HepG2 (cell line): Measurements from ENCODE around the gene BICDL1. TPM values are rescaled to one million over a fixed set of nuclear protein-coding genes. Genes with fewer than 3 reads are reported as not detected.

Experiments used
- NFE2 ChIP-seq: sonication (generic); formaldehyde crosslinking; IDR thresholded peaks from 2 replicates; pipeline ENCODE4 v1.4.0; 2020; ENCODE audit warnings: missing genetic modification reagents
- RXRB ChIP-seq: IDR thresholded peaks from 2 replicates; pipeline ENCODE4 v1.6.1; 2016; ENCODE audit warnings: borderline replicate concordance, missing genetic modification reagents, missing compliant biosample characterization
- SETDB1 ChIP-seq: sonication (generic); formaldehyde crosslinking; IDR thresholded peaks from 2 replicates; pipeline ENCODE4 v1.5.1; 2020; ENCODE audit warnings: missing genetic modification reagents, mild to moderate bottlenecking, borderline replicate concordance
- SRSF9 ChIP-seq: fragments of 200-400 bp; formaldehyde crosslinking; IDR thresholded peaks from 2 replicates; pipeline ENCODE4 v1.6.1; 2018; ENCODE audit warnings: borderline replicate concordance, mild to moderate bottlenecking, low read depth, low read length; ENCODE audit not compliant: insufficient read depth, poor library complexity, severe bottlenecking
- WIZ ChIP-seq: sonication (generic); formaldehyde crosslinking; IDR thresholded peaks from 2 replicates; pipeline ENCODE4 v1.5.1; 2020; ENCODE audit warnings: mild to moderate bottlenecking, missing genetic modification reagents
- ZFX ChIP-seq: sonication (generic); formaldehyde crosslinking; IDR thresholded peaks from 2 replicates; pipeline ENCODE4 v1.4.0; 2020; ENCODE audit warnings: mild to moderate bottlenecking, low read depth, missing genetic modification reagents, moderate library complexity
- ZNF543 ChIP-seq: sonication (generic); formaldehyde crosslinking; IDR thresholded peaks from 2 replicates; pipeline ENCODE4 v1.4.0; 2020; ENCODE audit warnings: mild to moderate bottlenecking, missing genetic modification reagents
- ZNF639 ChIP-seq: conservative IDR thresholded peaks from 2 replicates; pipeline ENCODE4 v1.6.1; 2018; ENCODE audit warnings: missing genetic modification reagents
- ZNF691 ChIP-seq: sonication (generic); formaldehyde crosslinking; IDR thresholded peaks from 2 replicates; pipeline ENCODE4 v1.4.0; 2020; ENCODE audit warnings: missing genetic modification reagents, low read depth, mild to moderate bottlenecking, borderline replicate concordance
- ZNF709 ChIP-seq: sonication (generic); formaldehyde crosslinking; IDR thresholded peaks from 2 replicates; pipeline ENCODE4 v1.5.0; 2020; ENCODE audit warnings: mild to moderate bottlenecking, missing genetic modification reagents
- ZNF878 ChIP-seq: sonication (generic); formaldehyde crosslinking; IDR thresholded peaks from 2 replicates; pipeline ENCODE4 v1.8.1; 2023; ENCODE audit warnings: mild to moderate bottlenecking, missing genetic modification reagents, moderate library complexity
- polyA plus RNA-seq, 8 experiments: library from polyadenylated mRNA; depleted of rRNA in 3 of 8; stranded (reverse) in 7 of 8; unstranded in 1 of 8; fragments of >200 nt; fragmentation: Illumina TruSeq in 4 of 8; extraction: Trizol in 4 of 8; gene quantifications; 2 replicates each; pipeline versions ENCODE4 v1.2.1 to v1.2.3, GENCODE V29; 2011 to 2016; ENCODE audit warnings: low read depth in 4 of 8, missing spikeins in 1 of 8, mixed read lengths in 1 of 8; ENCODE audit not compliant: insufficient read depth in 1 of 8
- total RNA-seq, 5 experiments: library from RNA; depleted of rRNA; stranded (reverse); fragments of >200 nt; fragmentation: Illumina TruSeq; extraction: Trizol; gene quantifications; 2 replicates each; pipeline ENCODE4 v1.2.3, GENCODE V29; 2016; ENCODE audit warnings: low read depth in 1 of 5
- TF ChIP-seq, protein P1 (sequence below): sonication (generic); formaldehyde crosslinking; IDR thresholded peaks from 2 replicates; pipeline ENCODE4 v1.5.1; 2020; ENCODE audit warnings: mild to moderate bottlenecking, missing genetic modification reagents, borderline replicate concordance
- TF ChIP-seq, protein P2 (sequence below): sonication (generic); formaldehyde crosslinking; IDR thresholded peaks from 2 replicates; pipeline ENCODE4 v1.4.0; 2020; ENCODE audit warnings: missing genetic modification reagents
- TF ChIP-seq, protein P3 (sequence below): sonication (generic); formaldehyde crosslinking; IDR thresholded peaks from 2 replicates; pipeline ENCODE4 v1.8.1; 2023; ENCODE audit warnings: mild to moderate bottlenecking, missing genetic modification reagents

The BICDL1 gene
- total and polyA plus RNA-seq, 2 of the 13 experiments (the other 11 are each of a cell fraction or from before 2014, with no cell fraction given): 3.6 to 9.7 TPM

- TF ChIP-seq ZNF639 (CRISPR knock-in tag): peak; percentile 73
- no peak for TF ChIP-seq SRSF9
- TF ChIP-seq RXRB (CRISPR knock-in tag): peak; percentile 58; the same call in 1 of the 2 replicates
- TF ChIP-seq, protein P1, sequence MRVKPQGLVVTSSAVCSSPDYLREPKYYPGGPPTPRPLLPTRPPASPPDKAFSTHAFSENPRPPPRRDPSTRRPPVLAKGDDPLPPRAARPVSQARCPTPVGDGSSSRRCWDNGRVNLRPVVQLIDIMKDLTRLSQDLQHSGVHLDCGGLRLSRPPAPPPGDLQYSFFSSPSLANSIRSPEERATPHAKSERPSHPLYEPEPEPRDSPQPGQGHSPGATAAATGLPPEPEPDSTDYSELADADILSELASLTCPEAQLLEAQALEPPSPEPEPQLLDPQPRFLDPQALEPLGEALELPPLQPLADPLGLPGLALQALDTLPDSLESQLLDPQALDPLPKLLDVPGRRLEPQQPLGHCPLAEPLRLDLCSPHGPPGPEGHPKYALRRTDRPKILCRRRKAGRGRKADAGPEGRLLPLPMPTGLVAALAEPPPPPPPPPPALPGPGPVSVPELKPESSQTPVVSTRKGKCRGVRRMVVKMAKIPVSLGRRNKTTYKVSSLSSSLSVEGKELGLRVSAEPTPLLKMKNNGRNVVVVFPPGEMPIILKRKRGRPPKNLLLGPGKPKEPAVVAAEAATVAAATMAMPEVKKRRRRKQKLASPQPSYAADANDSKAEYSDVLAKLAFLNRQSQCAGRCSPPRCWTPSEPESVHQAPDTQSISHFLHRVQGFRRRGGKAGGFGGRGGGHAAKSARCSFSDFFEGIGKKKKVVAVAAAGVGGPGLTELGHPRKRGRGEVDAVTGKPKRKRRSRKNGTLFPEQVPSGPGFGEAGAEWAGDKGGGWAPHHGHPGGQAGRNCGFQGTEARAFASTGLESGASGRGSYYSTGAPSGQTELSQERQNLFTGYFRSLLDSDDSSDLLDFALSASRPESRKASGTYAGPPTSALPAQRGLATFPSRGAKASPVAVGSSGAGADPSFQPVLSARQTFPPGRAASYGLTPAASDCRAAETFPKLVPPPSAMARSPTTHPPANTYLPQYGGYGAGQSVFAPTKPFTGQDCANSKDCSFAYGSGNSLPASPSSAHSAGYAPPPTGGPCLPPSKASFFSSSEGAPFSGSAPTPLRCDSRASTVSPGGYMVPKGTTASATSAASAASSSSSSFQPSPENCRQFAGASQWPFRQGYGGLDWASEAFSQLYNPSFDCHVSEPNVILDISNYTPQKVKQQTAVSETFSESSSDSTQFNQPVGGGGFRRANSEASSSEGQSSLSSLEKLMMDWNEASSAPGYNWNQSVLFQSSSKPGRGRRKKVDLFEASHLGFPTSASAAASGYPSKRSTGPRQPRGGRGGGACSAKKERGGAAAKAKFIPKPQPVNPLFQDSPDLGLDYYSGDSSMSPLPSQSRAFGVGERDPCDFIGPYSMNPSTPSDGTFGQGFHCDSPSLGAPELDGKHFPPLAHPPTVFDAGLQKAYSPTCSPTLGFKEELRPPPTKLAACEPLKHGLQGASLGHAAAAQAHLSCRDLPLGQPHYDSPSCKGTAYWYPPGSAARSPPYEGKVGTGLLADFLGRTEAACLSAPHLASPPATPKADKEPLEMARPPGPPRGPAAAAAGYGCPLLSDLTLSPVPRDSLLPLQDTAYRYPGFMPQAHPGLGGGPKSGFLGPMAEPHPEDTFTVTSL (CRISPR knock-in tag): no peak
- no peak for TF ChIP-seq NFE2
- 0 out of 2 replicates have a peak, but pooled peaks have one; percentile 65 for TF ChIP-seq ZNF543 (CRISPR knock-in tag)
- peak; percentile 48 for TF ChIP-seq ZFX (CRISPR knock-in tag)
- no peak for TF ChIP-seq SETDB1 (CRISPR knock-in tag)
- peak; percentile 61; the same call in 1 of the 2 replicates for TF ChIP-seq ZNF709 (CRISPR knock-in tag)
- TF ChIP-seq WIZ (CRISPR knock-in tag): no peak
- TF ChIP-seq, protein P2, sequence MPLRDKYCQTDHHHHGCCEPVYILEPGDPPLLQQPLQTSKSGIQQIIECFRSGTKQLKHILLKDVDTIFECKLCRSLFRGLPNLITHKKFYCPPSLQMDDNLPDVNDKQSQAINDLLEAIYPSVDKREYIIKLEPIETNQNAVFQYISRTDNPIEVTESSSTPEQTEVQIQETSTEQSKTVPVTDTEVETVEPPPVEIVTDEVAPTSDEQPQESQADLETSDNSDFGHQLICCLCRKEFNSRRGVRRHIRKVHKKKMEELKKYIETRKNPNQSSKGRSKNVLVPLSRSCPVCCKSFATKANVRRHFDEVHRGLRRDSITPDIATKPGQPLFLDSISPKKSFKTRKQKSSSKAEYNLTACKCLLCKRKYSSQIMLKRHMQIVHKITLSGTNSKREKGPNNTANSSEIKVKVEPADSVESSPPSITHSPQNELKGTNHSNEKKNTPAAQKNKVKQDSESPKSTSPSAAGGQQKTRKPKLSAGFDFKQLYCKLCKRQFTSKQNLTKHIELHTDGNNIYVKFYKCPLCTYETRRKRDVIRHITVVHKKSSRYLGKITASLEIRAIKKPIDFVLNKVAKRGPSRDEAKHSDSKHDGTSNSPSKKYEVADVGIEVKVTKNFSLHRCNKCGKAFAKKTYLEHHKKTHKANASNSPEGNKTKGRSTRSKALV (CRISPR knock-in tag): peak; percentile 80
- TF ChIP-seq, protein P3, sequence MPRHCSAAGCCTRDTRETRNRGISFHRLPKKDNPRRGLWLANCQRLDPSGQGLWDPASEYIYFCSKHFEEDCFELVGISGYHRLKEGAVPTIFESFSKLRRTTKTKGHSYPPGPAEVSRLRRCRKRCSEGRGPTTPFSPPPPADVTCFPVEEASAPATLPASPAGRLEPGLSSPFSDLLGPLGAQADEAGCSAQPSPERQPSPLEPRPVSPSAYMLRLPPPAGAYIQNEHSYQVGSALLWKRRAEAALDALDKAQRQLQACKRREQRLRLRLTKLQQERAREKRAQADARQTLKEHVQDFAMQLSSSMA: peak; percentile 64; the same call in 1 of the 2 replicates
- TF ChIP-seq ZNF691 (CRISPR knock-in tag): 0 out of 2 replicates have a peak, but pooled peaks have one; percentile 18
- 0 out of 2 replicates have a peak, but pooled peaks have one; percentile 66 for TF ChIP-seq ZNF878 (CRISPR knock-in tag)
These were observed 820 bp downstream of the BICDL1 start (continued) for GRCh38 chr12:119989731-119990381.
